ENCODE measurements around the gene ZNF74.
"Not testable (repeated sequence)": the region's sequence is repeated elsewhere in the genome, so short reads cannot be mapped to it uniquely, and the experiment has no call there.

Gene ZNF74

GRCh38 chr22:20376983-20377382 lies 17.0 kb upstream of the ZNF74 start:
- DNase-seq = not testable (repeated sequence)

- no peak for DNase-seq
Measured at GRCh38 chr22:20378110-20378509, 15.8 kb upstream of the ZNF74 start.

GRCh38 chr22:20378684-20379083 lies 15.3 kb upstream of the ZNF74 start:
- DNase-seq = not testable (repeated sequence)

GRCh38 chr22:20380486-20380885 lies 13.5 kb upstream of the ZNF74 start:
- no peak for DNase-seq

- no peak for DNase-seq
Measured at GRCh38 chr22:20383538-20383937, 10.4 kb upstream of the ZNF74 start.

- DNase-seq = no peak
Measured at GRCh38 chr22:20384171-20384570, 9.8 kb upstream of the ZNF74 start.

- DNase-seq = no peak
Measured at GRCh38 chr22:20384865-20385264, 9.1 kb upstream of the ZNF74 start.

- no peak for DNase-seq
Measured at GRCh38 chr22:20386336-20386735, 7.6 kb upstream of the ZNF74 start.

- no peak for DNase-seq
Measured at GRCh38 chr22:20386972-20387371, 7.0 kb upstream of the ZNF74 start.

- DNase-seq = no peak
Measured at GRCh38 chr22:20388200-20388599, 5.8 kb upstream of the ZNF74 start.

- no peak for DNase-seq
Measured at GRCh38 chr22:20389288-20389687, 4.7 kb upstream of the ZNF74 start.

GRCh38 chr22:20390394-20390907 lies 3.5 kb upstream of the ZNF74 start:
- no peak for DNase-seq

GRCh38 chr22:20391222-20391621 lies 2.7 kb upstream of the ZNF74 start:
- no peak for DNase-seq

- DNase-seq = not testable (repeated sequence)
Measured at GRCh38 chr22:20392365-20392881, 1.5 kb upstream of the ZNF74 start.

GRCh38 chr22:20392983-20393704 lies 807 bp upstream of the ZNF74 start:
- no peak for DNase-seq

GRCh38 chr22:20395181-20395906 lies 1.4 kb downstream of the ZNF74 start:
- no peak for DNase-seq

GRCh38 chr22:20395907-20396287 lies 1.9 kb downstream of the ZNF74 start:
- no peak for DNase-seq

- no peak for DNase-seq
Measured at GRCh38 chr22:20396639-20397038, 2.7 kb downstream of the ZNF74 start.

GRCh38 chr22:20397498-20397897 lies 3.5 kb downstream of the ZNF74 start:
- no peak for DNase-seq

- DNase-seq = no peak
Measured at GRCh38 chr22:20398420-20398819, 4.5 kb downstream of the ZNF74 start.

GRCh38 chr22:20399866-20400605 lies 6.1 kb downstream of the ZNF74 start:
- DNase-seq = no peak

GRCh38 chr22:20400606-20401375 lies 6.8 kb downstream of the ZNF74 start:
- DNase-seq = no peak

All from NCI-H1930 (cell line).